Measurements from ENCODE around the gene MAP2K7.

MAP2K7 gene

GRCh38 chr19:7921302-7921966 is 17.8 kb downstream of the MAP2K7 start:
- H3K36me3 ChIP-seq (ENCODE audit: control insufficient read depth in 2 of 2, insufficient read depth in 1 of 2, low read length in 2 of 2) = peaks cover 0 to 15% of the 10 kb centered on the region in 2 experiments; a peak in 1 of 3 replicates
- CTCF ChIA-PET = interaction anchor here (0.8 to 3.1 kb wide), 6 partner anchors 8 to 68 kb away, joined by 3 to 25 read pairs (median 3); partner anchors contain the start of gene MAP2K7
- peaks cover 6% of the 10 kb centered on the region for H3K4me1 ChIP-seq (ENCODE audit: control insufficient read depth, insufficient read depth, low read length)
- no peaks in the 10 kb centered on the region for H3K9me3 ChIP-seq (ENCODE audit: control insufficient read depth, insufficient read depth, low read depth, low read length)
- peak overlapping the region; percentile 31 for H3K4me3 ChIP-seq (ENCODE audit: low read depth, low read length)
- no peak overlapping the region; the same call in 1 of the 2 replicates for H3K27ac ChIP-seq (ENCODE audit: extremely low read depth, low read depth, low read length)
- no peak for TF ChIP-seq PRDM6 (tag by site-specific recombination; IDR thresholded peaks at IDR 0.05)
- TF ChIP-seq GLIS2 (tag by site-specific recombination; IDR thresholded peaks at IDR 0.05) = peak; percentile 28; the same call in 1 of the 2 replicates
- TF ChIP-seq ZBTB26 (tag by site-specific recombination; optimal IDR thresholded peaks at IDR 0.05) = no peak
- no peak for TF ChIP-seq ZNF558 (tag by site-specific recombination; IDR thresholded peaks at IDR 0.05)
- TF ChIP-seq ZNF366 (tag by site-specific recombination; conservative IDR thresholded peaks at IDR 0.05) = 0 out of 2 replicates have a peak, but pooled peaks have one; percentile 5
- 0 out of 2 replicates have a peak, but pooled peaks have one; percentile 32 for TF ChIP-seq ZNF600 (tag by site-specific recombination; IDR thresholded peaks at IDR 0.05)
- no peak for TF ChIP-seq ZNF629 (tag by site-specific recombination; IDR thresholded peaks at IDR 0.05)
- POLR2A ChIA-PET = interaction anchor here (0.6 to 3.5 kb wide), 12 partner anchors 8 to 822 kb away, joined by 3 to 36 read pairs (median 14); partner anchors contain the start of genes MAP2K7 and TIMM44

- Histone ChIP-seq H3K4me1 (ENCODE audit: control insufficient read depth, insufficient read depth, low read length) (peaks cover 6% of the 10 kb centered on the region), H3K4me3 (ENCODE audit: low read depth, low read length) (no peak overlapping the region), H3K27ac (ENCODE audit: extremely low read depth, low read depth, low read length) (no peak overlapping the region), H3K9me3 (ENCODE audit: control insufficient read depth, insufficient read depth, low read depth, low read length) (no peaks in the 10 kb centered on the region), H3K36me3 (ENCODE audit: control insufficient read depth in 2 of 2, insufficient read depth in 1 of 2, low read length in 2 of 2) (peaks cover 0 to 20% of the 10 kb centered on the region in 2 experiments; a peak in 1 of 3 replicates)
- peak; percentile 53; the same call in 1 of the 2 replicates for TF ChIP-seq ZNF600 (tag by site-specific recombination; IDR thresholded peaks at IDR 0.05)
- TF ChIP-seq CTCF (tag by site-specific recombination; IDR thresholded peaks at IDR 0.05) = 0 out of 2 replicates have a peak, but pooled peaks have one; percentile 11
- no peak for TF ChIP-seq YY1 (tag by site-specific recombination; IDR thresholded peaks at IDR 0.05)
- POLR2A ChIA-PET = interaction anchor here (0.6 to 3.5 kb wide), 6 partner anchors 19 to 1037 kb away, joined by 3 to 36 read pairs (median 9); partner anchors contain the start of genes MAP2K7 and TIMM44
- CTCF ChIA-PET = interaction anchor here (0.6 to 3.1 kb wide), 6 partner anchors 18 to 146 kb away, joined by 3 to 25 read pairs (median 4); partner anchors contain the start of gene MAP2K7
Observed at GRCh38 chr19:7921967-7922835, 18.5 kb downstream of the MAP2K7 start.

- Histone ChIP-seq H3K36me3 (ENCODE audit: control insufficient read depth in 2 of 2, insufficient read depth in 1 of 2, low read length in 2 of 2) (peaks cover 0 to 24% of the 10 kb centered on the region in 2 experiments; a peak in 1 of 3 replicates), H3K4me1 (ENCODE audit: control insufficient read depth, insufficient read depth, low read length) (peaks cover 6% of the 10 kb centered on the region), H3K4me3 (ENCODE audit: low read depth, low read length) (no peak overlapping the region), H3K9me3 (ENCODE audit: control insufficient read depth, insufficient read depth, low read depth, low read length) (no peaks in the 10 kb centered on the region), H3K27ac (ENCODE audit: extremely low read depth, low read depth, low read length) (no peak overlapping the region)
- CTCF ChIA-PET = interaction anchor here (1.1 to 1.6 kb wide), 2 partner anchors 19 to 70 kb away, joined by 3 to 6 read pairs; partner anchors contain the start of gene MAP2K7
- POLR2A ChIA-PET = interaction anchor here (0.6 to 1.1 kb wide), 2 partner anchors 19 to 1038 kb away, joined by 3 to 4 read pairs; partner anchors contain the start of gene MAP2K7
- TF ChIP-seq RBAK (tag by site-specific recombination; IDR thresholded peaks at IDR 0.05) (no peak), ZSCAN23 (tag by site-specific recombination; IDR thresholded peaks at IDR 0.05) (no peak), ZNF280D (tag by site-specific recombination; IDR thresholded peaks at IDR 0.05) (no peak), ZBTB8A (tag by site-specific recombination; IDR thresholded peaks at IDR 0.05) (no peak), ZNF23 (tag by site-specific recombination; IDR thresholded peaks at IDR 0.05; ENCODE audit: borderline replicate concordance) (no peak), ZEB2 (tag by site-specific recombination; IDR thresholded peaks at IDR 0.05) (no peak), AEBP2 (tag by site-specific recombination; IDR thresholded peaks at IDR 0.05; ENCODE audit: borderline replicate concordance) (no peak), EGR2 (tag by site-specific recombination; IDR thresholded peaks at IDR 0.05; ENCODE audit: low read depth) (no peak)
Observed at GRCh38 chr19:7922836-7923195, 19.1 kb downstream of the MAP2K7 start.

Data from HEK293 (cell line).